Trophoblast cell (in vitro differentiated cells and primary cell): Measurements from ENCODE around the gene LAMB1.

Experiments used
- DNase-seq, 2 donors: peaks; one replicate each; pipeline ENCODE4 v3.0.0-alpha.2; 2016
- H2AFZ ChIP-seq: 2 replicates; pipeline ENCODE4 v1.6.1; 2013; ENCODE audit warnings: low read length, moderate library complexity, mild to moderate bottlenecking; ENCODE audit not compliant: insufficient read depth, poor library complexity
- H2AK5ac ChIP-seq: 2 replicates; pipeline ENCODE4 v1.6.1; 2013; ENCODE audit warnings: mild to moderate bottlenecking, low read length
- H2BK120ac ChIP-seq: 2 replicates; pipeline ENCODE4 v1.6.1; 2013; ENCODE audit warnings: low read length, mild to moderate bottlenecking, moderate library complexity; ENCODE audit not compliant: insufficient read depth, poor library complexity
- H2BK12ac ChIP-seq: 2 replicates; pipeline ENCODE4 v1.6.1; 2013; ENCODE audit warnings: mild to moderate bottlenecking, low read length, moderate library complexity
- H2BK5ac ChIP-seq: 2 replicates; pipeline ENCODE4 v1.6.1; 2013; ENCODE audit warnings: low read length, low read depth, moderate library complexity, mild to moderate bottlenecking; ENCODE audit not compliant: poor library complexity
- H3K14ac ChIP-seq: 2 replicates; pipeline ENCODE4 v1.6.1; 2013; ENCODE audit warnings: mild to moderate bottlenecking, low read length
- H3K18ac ChIP-seq: 2 replicates; pipeline ENCODE4 v1.6.1; 2013; ENCODE audit warnings: mild to moderate bottlenecking, low read length
- H3K23ac ChIP-seq: 2 replicates; pipeline ENCODE4 v1.6.1; 2013; ENCODE audit warnings: low read length
- H3K27ac ChIP-seq: 2 replicates; pipeline ENCODE4 v1.5.1; 2013; ENCODE audit warnings: low read depth, mild to moderate bottlenecking, inconsistent platforms, low read length, moderate library complexity
- H3K27me3 ChIP-seq: 2 replicates; pipeline ENCODE4 v1.6.1; 2013; ENCODE audit warnings: inconsistent platforms, mild to moderate bottlenecking, low read length, moderate library complexity; ENCODE audit not compliant: insufficient read depth
- H3K36me3 ChIP-seq, 2 experiments: 1 replicate in 1 of 2; 2 replicates in 1 of 2; pipeline ENCODE4 v1.6.1; 2013; ENCODE audit warnings: low read length in 2 of 2, mild to moderate bottlenecking in 2 of 2, moderate library complexity in 1 of 2; ENCODE audit not compliant: insufficient read depth in 2 of 2, control insufficient read depth in 1 of 2
- H3K4ac ChIP-seq: 2 replicates; pipeline ENCODE4 v1.6.1; 2013; ENCODE audit warnings: low read depth, mild to moderate bottlenecking, low read length, moderate library complexity
- H3K4me1 ChIP-seq, 2 experiments: 1 replicate in 1 of 2; 2 replicates in 1 of 2; pipeline ENCODE4 v1.6.1; 2013; ENCODE audit warnings: low read length in 2 of 2, mild to moderate bottlenecking in 2 of 2, moderate library complexity in 1 of 2; ENCODE audit not compliant: insufficient read depth in 2 of 2, control insufficient read depth in 1 of 2
- H3K4me2 ChIP-seq: 2 replicates; pipeline ENCODE4 v1.6.1; 2013; ENCODE audit warnings: inconsistent platforms, mild to moderate bottlenecking, low read length, moderate library complexity
- H3K4me3 ChIP-seq: 2 replicates; pipeline ENCODE4 v1.5.1; 2013; ENCODE audit warnings: mild to moderate bottlenecking, low read depth, low read length, inconsistent platforms
- H3K79me1 ChIP-seq: one replicate; pipeline ENCODE4 v1.6.1; 2013; ENCODE audit warnings: low read length
- H3K79me2 ChIP-seq: 2 replicates; pipeline ENCODE4 v1.6.1; 2013; ENCODE audit warnings: low read length, mild to moderate bottlenecking; ENCODE audit not compliant: control insufficient read depth, insufficient read depth, poor library complexity
- H3K9ac ChIP-seq: 2 replicates; pipeline ENCODE4 v1.6.1; 2013; ENCODE audit warnings: mild to moderate bottlenecking, low read length
- H3K9me3 ChIP-seq: 2 replicates; pipeline ENCODE4 v1.6.1; 2013; ENCODE audit warnings: low read depth, mild to moderate bottlenecking, control low read depth, inconsistent platforms, low read length; ENCODE audit not compliant: insufficient read depth
- H4K12ac ChIP-seq: 2 replicates; pipeline ENCODE4 v1.6.1; 2013; ENCODE audit warnings: low read depth, mild to moderate bottlenecking, low read length, moderate library complexity
- H4K8ac ChIP-seq: 2 replicates; pipeline ENCODE4 v1.6.1; 2013; ENCODE audit warnings: low read depth, mild to moderate bottlenecking, low read length, moderate library complexity
- H4K91ac ChIP-seq: one replicate; pipeline ENCODE4 v1.6.1; 2013; ENCODE audit warnings: low read depth, mild to moderate bottlenecking, low read length, moderate library complexity
- WGBS: extraction: QIAGEN DNeasy Blood & Tissue Kit; methylation state at CpG from one replicate; pipeline ENCODE4 v1.1.7; 2013; ENCODE audit warnings: missing lambda C conversion rate; ENCODE audit not compliant: insufficient read length, insufficient coverage; ENCODE audit errors: extremely low coverage; 5-methylcytosine and 5-hydroxymethylcytosine counted together

Gene LAMB1

DNA sequence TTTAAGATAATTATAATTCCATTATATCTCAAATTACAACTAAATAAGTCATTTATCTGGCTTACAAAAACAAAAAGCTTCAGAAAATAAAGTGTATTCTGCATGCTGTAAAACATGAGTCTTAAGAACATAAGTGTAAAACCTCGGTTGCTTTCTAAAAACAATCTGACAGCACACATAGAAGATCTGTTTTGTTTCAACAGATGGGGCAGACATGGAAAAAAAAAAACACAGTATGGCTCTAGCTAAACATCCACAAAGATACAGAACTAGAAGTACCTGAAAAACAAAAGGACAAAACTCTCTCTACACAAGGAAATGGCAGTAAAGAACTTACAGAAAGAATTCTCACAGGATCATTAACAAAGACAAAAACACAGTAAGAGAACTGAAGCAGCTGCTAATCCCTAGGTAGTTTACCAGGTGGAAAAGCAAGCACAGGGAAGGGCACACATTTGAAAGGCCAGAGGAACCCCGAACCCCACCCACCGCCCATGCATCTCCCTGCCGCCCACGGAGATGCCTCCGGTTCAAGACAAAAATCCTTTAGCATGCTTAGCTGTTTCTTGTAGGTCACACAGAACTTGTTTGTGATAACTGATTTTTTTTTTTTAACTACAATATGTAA, 69.5 kb downstream of the LAMB1 start:
- Histone ChIP-seq H3K4me1 (peaks cover 7 to 10% of the 10 kb centered on the region in 2 experiments), H2BK120ac (peak overlapping the region; percentile 76), H3K4me3 (no peak overlapping the region), H4K8ac (peak overlapping the region; percentile 60), H3K36me3 (peaks cover 16 to 40% of the 10 kb centered on the region in 2 experiments), H3K18ac (peak overlapping the region; percentile 84), H3K23ac (no peak overlapping the region), H3K4me2 (peak overlapping the region; percentile 33), H4K12ac (no peak overlapping the region), H2AK5ac (peak overlapping the region; percentile 94), H2BK12ac (peak overlapping the region; percentile 99), H3K79me1 (peaks cover 7% of the 10 kb centered on the region), H3K27me3 (no peaks in the 10 kb centered on the region), H3K4ac (no peak overlapping the region), H3K14ac (peak overlapping the region; percentile 77), H3K79me2 (no peaks in the 10 kb centered on the region), H2BK5ac (peak overlapping the region; percentile 79), H3K27ac (peak overlapping the region; percentile 96), H3K9ac (no peak overlapping the region), H3K9me3 (no peaks in the 10 kb centered on the region), H2AFZ (no peak overlapping the region), H4K91ac (peak overlapping the region; percentile 90)
- DNase-seq, result no peak
- WGBS, result no CpG with 5 or more reads among the region's 6 CpGs

DNA sequence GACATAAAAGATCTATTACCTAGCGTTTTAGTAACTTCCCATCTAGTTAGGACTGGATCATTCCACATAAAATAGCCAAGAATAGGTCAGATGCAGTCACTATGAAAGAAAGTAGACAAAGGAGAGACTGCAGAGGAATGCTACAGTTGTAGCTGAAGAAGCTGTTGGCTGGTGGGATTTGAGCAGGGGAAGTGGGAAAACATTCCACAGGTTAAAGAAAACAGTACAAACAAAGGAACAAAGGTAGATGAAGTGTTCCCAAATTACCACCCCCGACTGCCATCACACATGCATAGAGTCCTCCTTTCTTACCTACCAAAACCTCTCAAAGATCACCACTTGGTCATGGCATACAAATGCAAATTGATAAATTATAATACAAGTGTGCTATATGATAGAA, 70.2 kb downstream of the LAMB1 start:
- no peak overlapping the region for H3K14ac ChIP-seq
- H3K4me3 ChIP-seq, result no peak overlapping the region
- peaks cover 7 to 10% of the 10 kb centered on the region in 2 experiments for H3K4me1 ChIP-seq
- peak overlapping the region; percentile 46 for H3K4me2 ChIP-seq
- H3K27me3 ChIP-seq, result no peaks in the 10 kb centered on the region
- H4K91ac ChIP-seq, result no peak overlapping the region
- H3K4ac ChIP-seq, result no peak overlapping the region
- H3K9me3 ChIP-seq, result no peaks in the 10 kb centered on the region
- H3K23ac ChIP-seq, result no peak overlapping the region
- no peak overlapping the region for H2BK120ac ChIP-seq
- H4K12ac ChIP-seq, result no peak overlapping the region
- H4K8ac ChIP-seq, result no peak overlapping the region
- H2AFZ ChIP-seq, result no peak overlapping the region
- H3K27ac ChIP-seq, result peak overlapping the region; percentile 11
- WGBS, result no CpG with 5 or more reads among the region's 2 CpGs
- peaks cover 18 to 41% of the 10 kb centered on the region in 2 experiments for H3K36me3 ChIP-seq
- H3K79me2 ChIP-seq, result no peaks in the 10 kb centered on the region
- no peak overlapping the region for H2BK12ac ChIP-seq
- no peak overlapping the region for H3K18ac ChIP-seq
- H2AK5ac ChIP-seq, result no peak overlapping the region
- H2BK5ac ChIP-seq, result peak overlapping the region; percentile 33
- H3K9ac ChIP-seq, result no peak overlapping the region
- peaks cover 7% of the 10 kb centered on the region for H3K79me1 ChIP-seq
- no peak for DNase-seq

DNA sequence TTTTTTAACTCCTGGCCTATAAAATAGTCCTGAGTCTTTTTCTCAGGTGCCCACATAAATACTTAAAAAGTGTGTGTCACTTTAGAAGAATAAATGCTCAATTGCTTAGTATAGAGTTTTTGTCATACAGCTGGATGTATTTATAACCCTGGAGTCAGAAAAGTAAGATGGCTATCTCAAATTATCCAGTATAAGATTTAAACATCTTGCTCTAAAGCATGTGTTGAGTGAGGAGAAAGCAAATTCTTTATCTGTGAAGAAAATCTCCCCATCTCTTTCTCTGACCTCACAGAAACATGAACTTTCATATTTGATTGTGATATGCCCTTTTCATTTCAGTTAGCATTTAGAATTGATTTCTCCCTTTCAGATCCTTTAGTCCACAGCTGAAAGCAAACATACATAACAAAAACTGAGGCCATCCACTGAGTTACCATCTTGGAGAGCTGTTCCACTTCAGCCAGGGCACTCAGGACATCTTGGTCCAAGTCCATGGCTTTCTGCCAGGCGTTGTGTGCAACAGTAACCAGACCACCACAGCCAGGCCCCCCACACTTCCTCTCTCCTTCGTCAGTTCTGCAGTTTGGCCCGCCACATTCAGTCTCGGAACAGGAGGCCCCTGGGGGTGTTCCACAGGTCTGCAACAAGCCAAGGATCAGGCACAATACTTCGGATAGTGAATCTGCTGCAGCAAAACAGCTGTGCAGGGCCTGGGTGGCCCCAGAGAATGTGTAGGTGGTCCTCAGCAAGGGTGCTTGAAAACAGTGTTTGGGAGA, 71.0 kb downstream of the LAMB1 start:
- peaks cover 7% of the 10 kb centered on the region for H3K79me1 ChIP-seq
- peak overlapping the region; percentile 74 for H2BK12ac ChIP-seq
- H3K4me1 ChIP-seq, result peaks cover 7 to 8% of the 10 kb centered on the region in 2 experiments
- H2AFZ ChIP-seq, result no peak overlapping the region
- no peak overlapping the region for H3K4ac ChIP-seq
- no peak overlapping the region for H3K4me3 ChIP-seq
- H3K9me3 ChIP-seq, result no peaks in the 10 kb centered on the region
- peak overlapping the region; percentile 46 for H2BK5ac ChIP-seq
- H2BK120ac ChIP-seq, result peak overlapping the region; percentile 54
- H3K23ac ChIP-seq, result no peak overlapping the region
- no CpG with 5 or more reads among the region's 5 CpGs for WGBS
- H3K36me3 ChIP-seq, result peaks cover 20 to 41% of the 10 kb centered on the region in 2 experiments
- no peak overlapping the region for H4K8ac ChIP-seq
- H3K9ac ChIP-seq, result no peak overlapping the region
- H3K14ac ChIP-seq, result no peak overlapping the region
- H3K27me3 ChIP-seq, result no peaks in the 10 kb centered on the region
- H2AK5ac ChIP-seq, result no peak overlapping the region
- no peak overlapping the region for H3K4me2 ChIP-seq
- H4K12ac ChIP-seq, result no peak overlapping the region
- no peaks in the 10 kb centered on the region for H3K79me2 ChIP-seq
- no peak for DNase-seq
- peak overlapping the region; percentile 49 for H4K91ac ChIP-seq
- peak overlapping the region; percentile 11 for H3K27ac ChIP-seq
- H3K18ac ChIP-seq, result peak overlapping the region; percentile 84

DNA sequence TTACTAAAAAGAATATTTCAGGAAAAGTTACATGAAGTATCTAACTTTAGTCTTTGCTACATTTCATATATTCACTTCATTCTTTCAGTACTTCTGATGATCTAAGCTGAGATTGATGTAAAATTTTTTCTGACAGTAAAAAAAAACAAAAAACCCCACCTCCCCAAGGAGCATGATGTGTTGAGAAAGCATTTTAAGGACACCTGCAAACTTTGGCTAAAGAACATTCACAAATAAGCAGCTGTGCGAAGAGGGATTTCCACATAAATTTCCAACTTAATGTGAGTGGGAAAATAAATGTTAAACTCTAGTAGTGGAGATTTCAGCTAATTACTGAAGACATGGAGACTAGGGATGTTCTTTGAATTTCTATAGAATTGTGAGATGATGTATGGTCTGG, 76.5 kb downstream of the LAMB1 start:
- H4K12ac ChIP-seq, result no peak overlapping the region
- WGBS, result no CpG with 5 or more reads among the region's 1 CpG
- no peak overlapping the region for H3K27ac ChIP-seq
- H3K4ac ChIP-seq, result no peak overlapping the region
- no peak overlapping the region for H2AK5ac ChIP-seq
- no peak overlapping the region for H2BK12ac ChIP-seq
- no peak overlapping the region for H3K23ac ChIP-seq
- H4K91ac ChIP-seq, result no peak overlapping the region
- H3K18ac ChIP-seq, result no peak overlapping the region
- no peaks in the 10 kb centered on the region for H3K79me2 ChIP-seq
- no peak overlapping the region for H3K14ac ChIP-seq
- peaks cover 13 to 37% of the 10 kb centered on the region in 2 experiments for H3K36me3 ChIP-seq
- DNase-seq, result no peak
- no peak overlapping the region for H2BK120ac ChIP-seq
- no peaks in the 10 kb centered on the region for H3K27me3 ChIP-seq
- no peak overlapping the region for H2BK5ac ChIP-seq
- no peaks in the 10 kb centered on the region for H3K4me1 ChIP-seq
- H3K4me2 ChIP-seq, result no peak overlapping the region
- H3K4me3 ChIP-seq, result no peak overlapping the region
- H3K9me3 ChIP-seq, result no peaks in the 10 kb centered on the region
- H2AFZ ChIP-seq, result no peak overlapping the region
- H4K8ac ChIP-seq, result no peak overlapping the region
- H3K79me1 ChIP-seq, result no peaks in the 10 kb centered on the region
- no peak overlapping the region for H3K9ac ChIP-seq
